Stimulated activated naive CD4-positive, alpha-beta T cell treated with Interleukin-2 at 50 U/mL for 16 hours (primary cell): ENCODE measurements around the gene ZNF774.
"Not testable (repeated sequence)": the region's sequence is repeated elsewhere in the genome, so short reads cannot be mapped to it uniquely, and the experiment has no call there.

ENCODE experiments used
- DNase-seq: peaks from one replicate; lab custom pipeline; 2025; lab: John Stamatoyannopoulos, UW

ZNF774 gene

DNA sequence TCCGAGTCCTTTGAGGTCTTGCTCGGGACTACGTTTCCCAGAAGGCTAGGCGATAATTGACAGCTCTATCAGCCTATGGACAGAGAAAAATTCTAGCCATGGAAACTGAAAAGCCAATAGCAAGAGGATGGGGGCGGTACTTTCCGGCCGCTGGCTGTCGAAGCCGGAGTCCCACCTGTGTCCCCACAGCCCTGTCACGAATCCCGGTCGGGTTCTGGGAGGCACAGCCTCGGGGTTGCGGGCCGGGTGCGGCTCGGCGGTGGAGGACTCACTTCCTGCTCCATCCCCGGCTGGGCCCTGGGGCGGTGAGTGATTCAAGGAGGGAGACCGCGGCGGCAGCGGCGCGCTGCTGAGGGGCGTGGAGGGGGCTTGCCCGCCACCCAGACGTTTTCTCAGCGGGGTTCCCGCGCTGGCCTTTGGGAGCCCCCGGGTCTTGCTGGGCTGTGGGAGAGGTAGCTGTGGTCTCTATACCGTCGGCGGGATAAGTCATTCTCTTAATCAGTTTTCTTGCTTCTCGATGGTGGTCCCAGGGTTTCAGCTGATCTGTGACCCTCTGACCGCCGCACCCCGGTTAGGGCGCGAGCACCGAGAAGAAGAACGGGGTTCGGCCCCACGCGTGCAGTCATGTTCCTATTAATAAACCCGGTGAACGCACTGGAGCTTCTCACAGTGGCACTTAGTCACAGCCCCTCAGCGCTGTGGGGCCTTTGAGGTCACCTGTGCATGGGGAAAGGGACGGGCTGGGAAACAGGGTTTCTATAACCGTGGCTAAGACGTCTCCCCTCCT is at the start of gene ZNF774:
TSS of gene ZNF774 (plus strand) at position 178 of the 787 bp plus-strand sequence. CDS start 2,377 bp downstream, outside the sequence.
- DNase-seq = peak; percentile 87

DNA sequence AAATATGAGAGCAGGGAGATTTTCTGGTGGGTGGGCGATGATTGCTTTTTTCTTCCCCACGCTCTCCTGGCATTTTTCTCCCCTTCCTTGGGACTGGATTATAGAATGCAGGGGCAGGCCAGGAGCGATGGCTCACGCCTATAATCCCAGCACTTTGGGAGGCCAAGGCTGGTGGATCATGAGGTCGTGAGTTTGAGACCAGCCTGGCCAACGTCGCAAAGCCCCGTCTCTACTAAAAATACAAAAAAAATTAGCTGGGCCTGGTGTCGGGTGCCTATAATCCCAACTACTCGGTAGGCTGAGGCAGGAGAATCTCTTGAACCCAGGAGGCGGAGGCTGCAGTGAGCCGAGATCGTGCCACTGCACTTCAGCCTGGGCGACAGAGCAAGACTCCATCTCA is 46.7 kb upstream of the ZNF774 start:
- not testable (repeated sequence) for DNase-seq

- no peak for DNase-seq
Observed at GRCh38 chr15:90305932-90306331, 46.2 kb upstream of the ZNF774 start.

GRCh38 chr15:90306560-90306959 is 45.5 kb upstream of the ZNF774 start:
- peak; percentile 31 for DNase-seq

DNA sequence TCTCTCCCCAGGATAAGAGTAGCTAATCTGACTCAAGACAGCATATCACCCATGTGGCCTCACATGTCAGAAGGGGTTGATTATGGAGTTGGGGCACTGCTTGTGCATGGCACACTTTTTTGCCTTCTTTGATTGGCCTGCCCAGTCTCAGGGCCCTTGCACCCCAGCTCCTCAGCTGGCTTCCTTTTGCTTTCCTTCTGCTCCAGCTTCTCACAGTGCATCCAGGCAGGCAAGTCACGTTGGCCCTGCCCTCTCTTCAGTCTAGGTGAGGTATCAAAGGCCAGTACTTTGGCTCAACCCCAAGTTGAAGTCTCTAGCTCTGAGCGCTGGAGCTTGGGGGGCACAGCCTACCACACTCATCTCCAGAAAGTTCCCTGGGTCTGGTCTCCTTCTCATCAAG is 44.4 kb upstream of the ZNF774 start:
- no peak for DNase-seq

- no peak for DNase-seq
Observed at GRCh38 chr15:90309020-90309419, 43.1 kb upstream of the ZNF774 start.

GRCh38 chr15:90315278-90315982 is 36.7 kb upstream of the ZNF774 start:
- DNase-seq = no peak

DNA sequence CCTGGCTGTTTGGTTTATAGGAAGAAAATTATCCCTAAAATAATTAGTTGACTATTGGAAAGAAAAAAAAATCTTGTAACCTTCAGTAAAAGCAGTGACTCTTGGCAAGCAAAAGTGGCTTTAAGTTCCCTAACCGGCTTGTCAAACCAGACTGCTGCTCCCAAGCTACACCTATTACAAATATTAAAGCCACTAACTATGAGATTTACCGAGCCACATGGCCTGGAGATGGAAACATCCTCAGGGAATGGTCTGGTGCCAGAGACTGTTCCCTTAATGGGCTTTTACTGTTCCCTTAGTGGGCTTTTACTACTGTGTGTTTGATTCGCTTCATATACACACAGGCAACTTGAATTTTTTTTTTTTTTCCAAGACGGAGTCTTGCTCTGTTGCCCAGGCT is 35.9 kb upstream of the ZNF774 start:
- no peak for DNase-seq

GRCh38 chr15:90318591-90318990 is 33.5 kb upstream of the ZNF774 start:
- DNase-seq = no peak

GRCh38 chr15:90320062-90320884 is 31.8 kb upstream of the ZNF774 start:
- DNase-seq = peak; percentile 55

GRCh38 chr15:90320885-90321278 is 31.2 kb upstream of the ZNF774 start:
- no peak for DNase-seq

GRCh38 chr15:90322538-90322937 is 29.5 kb upstream of the ZNF774 start:
- DNase-seq = no peak

- DNase-seq = no peak
Observed at GRCh38 chr15:90325726-90326125, 26.4 kb upstream of the ZNF774 start.

DNA sequence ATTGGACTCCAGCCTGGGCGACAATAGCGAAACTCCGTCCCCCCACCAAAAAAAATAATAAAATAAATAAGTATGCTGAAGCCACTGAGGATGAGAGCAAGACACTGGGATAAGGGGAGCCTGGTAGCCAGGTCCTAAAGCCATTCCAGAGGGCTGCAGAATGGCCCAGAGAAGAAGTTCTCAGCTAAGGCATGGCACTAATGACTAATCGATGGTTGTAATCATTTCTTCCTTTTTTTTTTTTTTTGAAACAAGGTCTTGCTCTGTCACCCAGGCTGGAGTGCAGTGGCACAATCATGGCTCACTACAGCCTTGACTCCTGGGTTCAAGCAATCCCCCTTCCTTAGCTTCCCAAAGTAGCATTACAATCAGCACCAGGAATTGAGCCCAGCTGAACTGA is 25.6 kb upstream of the ZNF774 start:
- DNase-seq = no peak

DNA sequence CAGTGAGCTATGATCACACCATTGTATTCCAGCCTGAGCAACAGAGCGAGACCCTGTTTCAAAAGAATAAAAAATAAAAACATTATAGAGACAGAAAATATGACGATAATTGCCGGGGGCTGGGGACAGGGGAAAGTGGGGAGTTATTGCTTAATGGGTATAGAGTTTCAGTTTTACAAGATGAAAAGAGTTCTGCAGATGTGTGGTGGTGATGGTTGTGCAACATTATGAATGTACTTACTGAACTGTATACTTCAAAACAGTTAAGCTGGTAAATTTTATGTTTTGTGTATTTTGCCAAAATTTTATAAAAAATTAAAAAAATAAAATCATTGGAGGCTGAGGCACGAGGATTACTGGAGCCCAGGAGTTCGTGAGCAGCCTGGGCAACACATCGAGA is 24.8 kb upstream of the ZNF774 start:
- DNase-seq = no peak

DNA sequence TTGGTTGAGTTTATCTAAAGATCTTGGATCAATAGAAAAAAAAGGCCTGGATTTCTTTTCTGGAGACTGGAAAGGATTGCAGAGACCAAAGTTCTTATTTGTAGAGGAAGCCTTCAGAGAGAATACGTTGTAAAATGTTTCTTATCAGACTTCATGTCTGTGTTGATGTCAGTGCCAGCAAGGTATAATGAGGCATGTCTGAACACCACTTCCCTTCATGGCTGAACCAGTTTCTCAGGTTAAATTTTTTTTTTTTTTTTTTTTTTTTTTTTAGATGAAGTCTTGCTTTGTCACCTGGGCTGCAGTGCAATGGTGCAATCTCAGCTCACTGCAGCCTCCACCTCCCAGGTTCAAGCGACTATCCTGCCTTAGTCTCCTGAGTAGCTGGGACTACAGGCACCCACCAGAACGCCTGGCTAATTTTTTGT is 17.8 kb upstream of the ZNF774 start:
- DNase-seq = no peak

- DNase-seq = no peak
Observed at GRCh38 chr15:90336705-90337141, 15.4 kb upstream of the ZNF774 start.

- no peak for DNase-seq
Observed at GRCh38 chr15:90337256-90337655, 14.8 kb upstream of the ZNF774 start.

GRCh38 chr15:90338532-90338931 is 13.6 kb upstream of the ZNF774 start:
- DNase-seq = no peak

GRCh38 chr15:90340345-90340744 is 11.7 kb upstream of the ZNF774 start:
- no peak for DNase-seq

DNA sequence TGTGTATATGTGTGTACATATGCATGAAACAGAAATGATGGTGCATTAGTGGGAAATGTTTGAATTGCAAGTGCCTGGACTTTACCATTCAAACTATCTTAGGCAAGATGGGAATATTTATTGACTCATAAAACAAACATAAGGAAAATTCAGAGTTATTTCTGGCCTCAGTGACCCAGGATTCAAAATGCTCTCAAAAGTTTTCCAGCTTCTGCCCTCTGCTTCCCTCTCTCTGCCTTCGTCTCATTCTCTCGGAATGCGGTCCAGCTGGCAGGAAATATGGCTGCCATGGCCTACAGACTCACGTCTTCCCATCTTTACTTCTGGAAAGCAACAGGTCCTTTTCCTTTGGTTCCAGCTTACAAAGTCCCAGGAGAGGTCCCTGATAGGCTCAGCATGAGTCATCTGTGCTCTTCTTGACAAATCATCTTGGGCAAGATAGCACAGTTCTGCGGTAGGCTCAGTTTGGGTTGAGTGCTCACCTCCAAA is 8.7 kb upstream of the ZNF774 start:
- DNase-seq = no peak

DNA sequence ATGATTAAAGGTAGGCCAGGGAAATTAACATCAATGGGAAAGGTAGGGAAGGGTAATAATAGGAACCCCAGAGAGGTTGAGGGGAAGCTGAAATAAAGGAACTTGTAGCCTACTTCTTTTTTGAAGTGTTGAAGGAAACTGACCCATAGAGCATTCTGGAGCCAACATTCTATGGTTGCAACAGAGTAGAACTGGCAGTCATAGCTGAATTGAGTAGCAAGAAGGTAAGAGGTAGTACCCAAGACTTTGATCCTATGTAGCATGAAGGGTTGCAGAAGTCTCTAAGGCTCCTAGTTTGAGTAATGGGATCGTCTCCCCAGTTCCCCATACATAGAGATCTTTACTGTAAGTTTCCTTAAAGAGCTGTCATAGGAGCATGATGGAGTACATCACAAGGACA is 7.4 kb upstream of the ZNF774 start:
- no peak for DNase-seq
